Heart right ventricle (tissue), 16 donors: ENCODE data around the gene SEPTIN2. TPM values are rescaled to one million over a fixed set of nuclear protein-coding genes. Genes with fewer than 3 reads are reported as not detected.

Source experiments
- ATAC-seq, 8 donors: fragments of 200-7000 bp; cut with Tn5 transposase; one replicate each; pipeline ENCODE4 v1.9.1; 2020; ENCODE audit warnings: mild to moderate bottlenecking in 8 of 8, moderate library complexity in 8 of 8, moderate number of reproducible peaks in 1 of 8
- DNase-seq, 2 donors: peaks; one replicate each; pipeline ENCODE4 v3.0.0-alpha.2; 2020
- H3K27ac ChIP-seq, 10 donors: fragments of 200-600 bp; sonication (generic) in 2 of 10; one replicate each; pipeline versions ENCODE4 v1.5.0 to v1.8.0; 2020 to 2022; ENCODE audit warnings: mild to moderate bottlenecking in 3 of 10
- H3K27me3 ChIP-seq, 7 donors: fragments of 200-600 bp; one replicate each; pipeline ENCODE4 v1.8.0; 2021 to 2022; ENCODE audit warnings: mild to moderate bottlenecking in 2 of 7
- H3K36me3 ChIP-seq, 9 donors: fragments of 200-600 bp; sonication (generic) in 1 of 9; one replicate each; pipeline versions ENCODE4 v1.5.0 to v1.8.0; 2020 to 2022; ENCODE audit warnings: mild to moderate bottlenecking in 2 of 9
- H3K4me1 ChIP-seq, 9 donors: fragments of 200-600 bp; sonication (generic) in 1 of 9; one replicate each; pipeline versions ENCODE4 v1.5.0 to v1.8.0; 2020 to 2022; ENCODE audit warnings: mild to moderate bottlenecking in 4 of 9
- H3K4me3 ChIP-seq, 10 donors: fragments of 200-600 bp; sonication (generic) in 2 of 10; one replicate each; pipeline versions ENCODE4 v1.5.0 to v1.8.0; 2020 to 2022; ENCODE audit warnings: mild to moderate bottlenecking in 7 of 10, moderate library complexity in 2 of 10
- H3K9me3 ChIP-seq, 11 donors: fragments of 200-600 bp in 10 of 11; sonication (generic) in 2 of 11; one replicate each; pipeline versions ENCODE4 v1.5.0 to v1.8.0; 2013 to 2022; ENCODE audit warnings: mild to moderate bottlenecking in 2 of 11, control low read depth in 1 of 11, moderate library complexity in 1 of 11
- CTCF ChIP-seq, 9 donors: fragments of 200-600 bp; sonication (generic) in 2 of 9; IDR thresholded peaks; one replicate each; pipeline versions ENCODE4 v1.5.0 to v1.8.0; 2021 to 2022; ENCODE audit warnings: antibody characterized with exemption in 9 of 9, mild to moderate bottlenecking in 5 of 9, moderate library complexity in 1 of 9
- WGBS, 2 donors: extraction: QIAGEN DNeasy Blood & Tissue Kit; methylation state at CpG; one replicate each; pipeline ENCODE4 v1.1.7; 2013; ENCODE audit warnings: inconsistent platforms in 1 of 2; 5-methylcytosine and 5-hydroxymethylcytosine counted together
- intact Hi-C, 10 donors: fragments of 100-400 bp; cut with DNase I; formaldehyde crosslinking; loops; one replicate each; pipeline versions ENCODE4 v1.11.1 to v1.14.2; 2022
- polyA plus RNA-seq, 2 donors: library from polyadenylated mRNA; stranded (reverse); fragments of 200-250 nt; gene quantifications; one replicate each; pipeline ENCODE4 v1.2.3, GENCODE V29; 2013
- total RNA-seq, 10 donors: library from RNA; stranded (reverse); fragmentation: NEBNext Ultra II Directional in 3 of 10; extraction: Animal tissue kit (Norgen Biotek cat#: 25700) in 3 of 10; gene quantifications; one replicate each; pipeline versions ENCODE4 v1.2.1 to v1.2.4, GENCODE V29; 2021 to 2023
- donor health status: Arrhythmogenic right ventricular cardiomyopathy.
- donor health status: ischemic (EF 13 %, LVEDD 7.1; RV severe dilation, severe dysfunction).
- donor health status: healthy with polysubstance abuse.
- donor health status: DM: no; HTN: yes; CAD: no.
- donor health status: DM: no; HTN: no; CAD: no.
- donor health status: ischemic (EF 25% LVEDD 6.9; RV normal size, moderate dysfunction).
- donor health status: ischemic (EF 25% LVEDD 5.7; RV mildly dilated, moderate dysfunction).
- donor health status: healthy.
- donor health status: DM: yes; HTN: yes; CAD: no.
- donor health status: Ischemic cardiomyopathy.
- donor health status: ischemic (EF 35%, LVEDD 5.7; RV mildly dilated, moderate dysfunction).
- donor health status: nonischemic (EF 11% LVEDD 7.7; RV severe dilation, severe dysfunction).
- donor health status: DM: yes; HTN: yes; CAD: no.
- donor health status: PGD.
- donor health status: ischemic (EF 29% LVEDD 5.4; RV normal size, mild dysfunction).
- donor health status: nonischemic (EF 23%, LVEDD 6.1; RV moderate dilation, normal function).

The SEPTIN2 gene
- total and polyA plus RNA-seq, 12 donors: 100 to 249 (median 188) TPM

- ATAC-seq (no peak), DNase-seq (no peak)
- Histone ChIP-seq H3K27ac (no peak overlapping the region), H3K27me3 (no peaks in the 10 kb centered on the region), H3K9me3 (no peaks in the 10 kb centered on the region), H3K4me3 (no peak overlapping the region), H3K4me1 (peaks cover 0 to 7% (median 3%) of the 10 kb centered on the region in 9 donors), H3K36me3 (peaks cover 0 to 90% (median 42%) of the 10 kb centered on the region in 9 donors)
- intact Hi-C loops: no loop called here
- no peak for TF ChIP-seq CTCF (IDR thresholded peaks at IDR 0.05)
- 87 to 88% methylated on average over 2 of the region's 2 CpGs for WGBS, 2 donors
Observed at GRCh38 chr2:241334813-241335212, 19.1 kb downstream of the SEPTIN2 start.

- H3K9me3 ChIP-seq: no peaks in the 10 kb centered on the region
- H3K4me3 ChIP-seq: no peak overlapping the region
- no peaks in the 10 kb centered on the region for H3K27me3 ChIP-seq
- peak overlapping the region in 1 of 10 donors; percentile 46 for H3K27ac ChIP-seq
- DNase-seq (no peak), ATAC-seq (peak in 1 of 8 donors; percentile 19)
- WGBS, 2 donors: 56 to 62% methylated on average over 8 of the region's 8 CpGs
- H3K4me1 ChIP-seq: peaks cover 0 to 19% (median 8%) of the 10 kb centered on the region in 9 donors
- TF ChIP-seq CTCF (IDR thresholded peaks at IDR 0.05): no peak
- H3K36me3 ChIP-seq: peaks cover 5 to 95% (median 57%) of the 10 kb centered on the region in 9 donors
- intact Hi-C loops: loop anchor here in 2 of 10 donors (10.0 kb wide), 2 partner anchors 85 to 185 kb away; partner anchors contain the start of gene PPP1R7 (in 1 of the 2)
Observed at GRCh38 chr2:241339839-241340630, 24.3 kb downstream of the SEPTIN2 start.

- DNase-seq (no peak), ATAC-seq (no peak)
- H3K36me3 ChIP-seq: peaks cover 5 to 95% (median 62%) of the 10 kb centered on the region in 9 donors
- no peak for TF ChIP-seq CTCF (IDR thresholded peaks at IDR 0.05)
- no peaks in the 10 kb centered on the region for H3K9me3 ChIP-seq
- intact Hi-C loops: loop anchor here in 2 of 10 donors (10.0 kb wide), 2 partner anchors 86 to 186 kb away; partner anchors contain the start of gene PPP1R7 (in 1 of the 2)
- no peaks in the 10 kb centered on the region for H3K27me3 ChIP-seq
- 84 to 96% methylated on average over 3 of the region's 3 CpGs for WGBS, 2 donors
- peak overlapping the region in 1 of 10 donors; percentile 46 for H3K27ac ChIP-seq
- peaks cover 0 to 19% (median 8%) of the 10 kb centered on the region in 9 donors for H3K4me1 ChIP-seq
- H3K4me3 ChIP-seq: no peak overlapping the region
Observed at GRCh38 chr2:241340631-241341163, 25.0 kb downstream of the SEPTIN2 start.

GRCh38 chr2:241344925-241345651 lies 29.4 kb downstream of the SEPTIN2 start:
- no peak overlapping the region for H3K4me3 ChIP-seq
- TF ChIP-seq CTCF (IDR thresholded peaks at IDR 0.05): no peak
- 87 to 88% methylated on average over 9 of the region's 9 CpGs for WGBS, 2 donors
- no peak for ATAC-seq
- no peak for DNase-seq
- H3K27me3 ChIP-seq: no peaks in the 10 kb centered on the region
- intact Hi-C loops: loop anchor here in 2 of 10 donors (10.0 kb wide), 2 partner anchors 90 to 190 kb away; partner anchors contain the start of gene PPP1R7 (in 1 of the 2)
- H3K4me1 ChIP-seq: peaks cover 0 to 10% (median 4%) of the 10 kb centered on the region in 9 donors
- H3K36me3 ChIP-seq: peaks cover 0 to 100% (median 83%) of the 10 kb centered on the region in 9 donors
- no peak overlapping the region for H3K27ac ChIP-seq
- no peaks in the 10 kb centered on the region for H3K9me3 ChIP-seq
